Stimulated activated CD4-positive, alpha-beta T cell treated with anti-CD3 and anti-CD28 coated beads, Interleukin-12 subunit alpha, Interleukin-12 subunit beta, amount 100 ng/mL, for 24 hours (primary cell): ENCODE measurements around the gene BCL2L11.

Source experiments
- DNase-seq, 2 experiments: peaks; one replicate each; pipeline ENCODE4 v3.0.0-alpha.2; 2020; ENCODE audit warnings: low read depth in 2 of 2

Gene BCL2L11

DNA sequence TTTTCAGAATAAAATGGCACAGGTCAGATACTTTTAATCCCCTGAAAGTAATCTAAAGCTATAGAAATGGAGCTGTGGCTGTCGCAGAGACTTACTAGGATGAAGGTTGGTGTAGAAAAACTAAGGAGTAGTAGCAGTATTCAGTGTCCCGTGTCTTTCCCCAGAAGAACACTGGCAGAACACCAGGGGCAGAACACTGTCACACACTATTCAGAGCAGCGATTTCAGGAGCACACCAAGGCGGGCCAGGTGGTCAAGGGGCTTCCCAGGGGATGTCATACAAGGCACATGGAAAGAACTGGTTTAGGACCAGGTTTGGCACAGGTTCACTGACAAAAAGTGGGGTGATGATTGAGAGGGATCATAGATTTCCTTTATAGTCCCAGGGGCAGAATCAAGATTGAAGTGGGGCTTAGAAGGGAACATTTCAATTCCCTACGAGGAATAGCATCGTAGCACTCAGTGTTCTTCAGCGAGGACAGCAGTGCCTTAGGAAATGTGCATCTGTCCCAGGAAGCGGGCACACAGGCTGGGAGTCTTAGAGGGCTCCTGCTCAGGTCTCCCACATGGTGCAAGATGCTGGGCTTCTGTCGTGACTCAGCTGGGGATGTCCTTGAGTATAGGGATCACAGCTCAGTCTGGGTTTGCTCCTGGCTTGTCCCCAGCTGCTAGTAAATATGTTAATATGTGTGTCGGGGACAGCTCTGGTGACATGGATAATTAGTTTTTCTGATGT lies 22.6 kb downstream of the BCL2L11 start:
- DNase-seq = no peak

DNA sequence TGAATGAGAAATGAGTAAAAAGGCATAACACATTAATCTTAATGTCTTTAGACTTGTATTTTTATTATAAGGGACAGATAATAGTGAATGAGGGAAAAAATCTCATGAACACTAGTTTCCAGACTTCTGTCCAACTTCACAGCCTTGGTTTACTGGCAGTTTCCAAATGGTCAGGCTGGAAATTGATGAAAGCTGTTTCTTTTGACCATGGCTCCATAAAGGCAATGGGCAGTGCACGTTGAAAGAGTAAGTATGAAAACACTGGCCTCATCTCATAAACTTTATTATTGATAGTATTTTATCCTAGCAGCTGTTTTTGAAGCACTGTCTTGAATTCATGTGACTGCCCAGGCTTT lies 23.1 kb downstream of the BCL2L11 start:
- no peak for DNase-seq

DNA sequence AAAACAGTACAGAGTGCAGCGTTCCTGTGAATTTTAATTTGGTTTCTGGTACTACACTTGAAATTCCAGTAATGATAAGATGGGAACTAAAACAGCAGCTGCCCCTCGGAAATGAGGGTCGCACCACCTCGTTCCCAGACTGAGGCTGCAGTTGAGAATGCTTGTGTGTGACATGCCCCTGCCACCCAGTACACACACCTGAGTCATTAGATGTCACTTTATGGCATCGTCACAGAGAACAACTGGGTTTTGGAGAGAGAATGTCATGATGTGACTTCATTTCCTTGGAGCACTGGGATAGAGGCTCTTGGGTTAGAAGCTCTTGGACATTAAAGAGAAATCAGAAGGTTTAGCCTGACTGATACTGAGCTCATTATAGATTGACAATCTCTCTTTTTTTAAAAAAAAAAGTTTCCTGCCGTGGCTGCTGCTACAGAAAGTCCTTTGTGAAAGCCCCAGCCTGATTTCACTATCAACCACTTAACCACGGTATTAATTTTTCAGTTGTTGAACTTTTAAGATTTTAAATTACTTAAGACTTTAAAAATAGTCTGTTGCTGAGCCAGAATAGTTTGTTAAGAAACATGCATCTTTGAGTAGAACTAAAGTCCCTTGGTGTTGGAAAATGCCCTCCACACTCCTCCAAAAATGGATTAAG lies 24.5 kb downstream of the BCL2L11 start:
- DNase-seq = no peak

DNA sequence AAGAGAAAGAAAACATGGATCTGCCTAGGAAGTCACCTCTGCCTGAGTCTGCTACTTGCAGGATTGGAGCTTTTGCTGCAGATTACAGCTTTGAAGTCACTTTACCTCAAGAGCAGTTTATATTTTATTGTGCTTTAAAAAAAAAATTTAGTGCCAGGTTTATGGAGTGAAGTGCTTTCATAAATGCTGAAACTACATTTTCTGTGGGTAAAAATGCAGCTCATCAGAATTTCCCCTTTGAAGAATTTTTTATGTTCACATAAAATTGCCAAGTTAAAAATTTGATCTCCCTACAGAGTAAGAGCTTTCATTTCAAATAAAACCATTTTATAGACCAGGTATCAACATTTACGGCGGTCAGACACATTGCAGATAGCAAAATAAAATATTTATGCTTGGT lies 25.2 kb downstream of the BCL2L11 start:
- no peak for DNase-seq

DNA sequence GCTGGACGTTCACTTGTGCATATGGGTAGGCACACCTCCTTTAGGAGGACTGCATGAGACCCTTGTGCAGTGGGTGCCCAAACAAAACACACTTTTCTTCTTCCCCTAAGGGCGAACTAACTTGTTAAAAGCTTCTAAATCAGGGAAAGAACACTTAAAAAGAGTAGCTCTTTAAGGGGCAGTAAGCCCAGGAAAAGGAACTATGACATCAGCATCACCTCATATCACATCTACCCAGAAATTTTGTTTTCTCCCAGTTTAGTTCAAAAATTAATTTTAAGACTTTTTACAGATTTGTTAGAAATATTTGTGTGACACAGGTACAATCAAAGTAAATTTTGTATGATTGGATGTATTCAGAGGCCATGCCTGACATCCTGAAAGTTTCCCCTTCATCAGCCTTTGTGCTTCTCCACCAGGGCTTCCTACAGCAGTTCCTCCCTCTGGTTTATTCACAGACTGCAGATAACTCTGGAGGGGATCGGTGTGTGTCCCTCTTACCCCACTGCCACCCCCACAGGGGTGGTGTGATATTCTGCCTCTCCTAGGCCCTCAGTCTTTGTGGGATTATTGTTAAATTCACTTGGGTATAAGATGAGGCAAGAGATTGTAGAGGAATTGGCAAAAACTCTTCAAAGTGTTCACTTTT lies 27.6 kb downstream of the BCL2L11 start:
- no peak for DNase-seq

DNA sequence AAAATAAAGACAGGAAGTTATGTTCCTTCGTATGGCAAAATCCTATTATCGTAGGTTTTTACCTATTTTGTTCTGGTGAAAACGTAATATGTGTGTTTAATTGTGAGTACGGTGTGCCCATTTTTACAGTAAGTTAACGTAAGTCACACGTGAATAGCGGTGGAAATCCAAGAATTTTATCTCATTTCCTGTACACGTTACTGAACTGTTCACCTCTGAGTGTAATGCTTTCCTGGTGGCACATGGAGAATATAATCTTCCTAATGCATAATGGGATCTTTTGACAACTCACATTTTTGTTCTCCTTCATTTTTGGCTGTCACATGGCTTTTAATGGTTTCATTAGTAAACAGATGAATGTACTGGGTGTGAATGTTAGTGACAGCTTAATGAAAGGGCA lies 28.2 kb downstream of the BCL2L11 start:
- no peak for DNase-seq

DNA sequence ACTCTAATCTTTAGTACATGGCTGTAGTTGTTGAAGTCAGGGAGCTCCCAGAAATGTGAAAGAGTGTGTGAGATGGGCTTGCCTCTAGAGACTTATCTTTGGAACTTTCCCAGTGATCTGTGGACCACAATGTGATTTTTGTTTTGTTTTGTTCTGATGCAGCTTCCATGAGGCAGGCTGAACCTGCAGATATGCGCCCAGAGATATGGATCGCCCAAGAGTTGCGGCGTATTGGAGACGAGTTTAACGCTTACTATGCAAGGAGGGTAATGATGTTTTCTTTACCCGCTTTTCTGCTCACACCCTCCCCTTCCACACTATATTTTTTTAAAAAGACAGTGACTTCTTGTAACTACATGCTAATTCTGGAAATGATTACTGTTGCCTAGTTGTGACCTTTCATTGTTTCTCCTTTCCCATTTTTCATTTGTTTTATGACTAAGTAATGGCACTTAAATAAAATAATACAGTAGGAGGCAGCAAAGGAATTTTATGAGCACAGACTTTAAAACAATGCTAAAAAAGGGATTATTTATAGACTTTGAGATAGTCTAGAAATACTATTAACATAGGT lies 29.3 kb downstream of the BCL2L11 start:
- no peak for DNase-seq

DNA sequence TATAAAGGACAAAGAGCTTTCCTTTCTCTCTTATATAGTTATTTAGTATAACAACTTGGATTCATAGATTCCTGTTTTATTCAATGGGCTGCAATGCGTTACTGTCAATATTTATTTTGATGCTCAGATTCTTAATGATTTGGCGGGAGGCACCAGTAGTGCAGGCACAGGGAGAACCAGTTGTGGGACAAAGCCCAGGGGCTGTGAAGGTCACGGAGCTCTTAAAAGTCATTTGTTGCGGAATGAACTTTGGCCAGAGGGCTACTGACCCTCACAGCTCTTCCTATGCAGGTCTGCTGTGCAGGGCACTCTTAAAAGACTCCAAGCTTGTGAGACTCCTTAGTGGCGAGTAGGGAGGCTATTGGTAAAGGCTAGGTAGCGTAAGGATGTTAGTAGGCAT lies 34.0 kb downstream of the BCL2L11 start:
- no peak for DNase-seq

DNA sequence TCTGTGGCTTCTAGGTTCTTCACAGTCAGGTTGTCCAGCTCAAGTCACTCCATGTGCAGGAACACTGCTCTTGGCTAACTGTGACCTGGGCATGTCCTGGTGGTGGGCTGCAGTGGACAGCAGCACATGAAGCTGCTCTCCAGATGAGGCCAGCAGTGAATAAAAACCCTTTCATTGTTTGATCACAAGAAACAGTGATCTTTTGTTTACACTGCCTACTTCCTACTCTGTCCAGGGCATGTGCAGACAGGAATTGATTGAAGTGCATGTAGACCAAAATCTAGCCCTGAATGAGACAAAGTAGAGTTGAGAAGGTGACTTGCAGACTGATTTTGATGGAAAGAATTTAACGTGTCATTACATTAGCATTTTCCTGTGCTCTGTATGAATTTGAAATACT lies 34.9 kb downstream of the BCL2L11 start:
- DNase-seq = no peak

DNA sequence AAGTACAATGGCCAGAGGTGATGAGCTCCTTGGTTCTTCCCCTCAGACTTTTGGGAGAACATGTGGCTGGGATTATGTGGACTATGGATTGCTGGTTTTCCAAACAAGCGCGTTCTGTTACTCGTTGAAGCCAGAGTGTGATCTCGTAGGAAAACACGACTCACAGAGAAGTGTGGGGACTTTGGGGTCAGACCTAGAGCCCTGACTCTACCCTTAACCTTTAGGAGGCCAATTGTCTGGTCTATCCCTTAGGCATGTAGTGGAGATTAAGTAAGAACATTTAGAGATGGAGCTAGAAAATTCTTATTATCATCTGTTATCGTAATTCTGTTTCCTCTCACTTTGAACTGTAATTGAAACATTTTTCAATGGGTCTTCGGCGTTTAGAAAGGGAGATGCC lies 35.8 kb downstream of the BCL2L11 start:
- DNase-seq = no peak

DNA sequence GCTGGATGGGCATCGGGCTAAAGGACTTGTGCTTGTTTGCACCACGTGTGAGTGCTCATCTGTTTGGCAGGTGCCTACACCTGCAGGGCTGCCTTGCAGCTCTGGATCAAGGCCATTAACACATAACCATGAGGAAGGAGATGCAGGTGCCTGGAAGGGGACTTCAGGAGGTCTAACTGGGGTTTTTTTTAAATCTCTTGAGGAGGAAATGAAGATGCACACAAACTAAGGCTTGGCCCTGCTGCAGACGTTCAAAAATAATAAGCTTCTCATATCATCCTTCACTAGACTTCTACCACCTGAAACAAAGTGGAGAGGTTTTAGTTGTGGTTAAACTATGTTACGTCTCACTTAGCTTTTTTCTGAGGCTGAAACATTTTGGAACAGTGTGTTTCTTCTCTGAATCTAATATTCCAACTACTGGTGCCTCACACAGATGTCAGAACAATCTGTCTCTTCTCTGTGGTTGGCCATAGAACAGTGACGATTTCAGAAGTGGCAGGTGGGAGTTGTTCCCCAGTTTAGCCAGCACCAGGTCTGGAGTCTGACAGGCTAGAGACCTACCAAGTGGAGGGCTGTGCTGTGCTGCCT lies 36.5 kb downstream of the BCL2L11 start:
- DNase-seq = no peak

DNA sequence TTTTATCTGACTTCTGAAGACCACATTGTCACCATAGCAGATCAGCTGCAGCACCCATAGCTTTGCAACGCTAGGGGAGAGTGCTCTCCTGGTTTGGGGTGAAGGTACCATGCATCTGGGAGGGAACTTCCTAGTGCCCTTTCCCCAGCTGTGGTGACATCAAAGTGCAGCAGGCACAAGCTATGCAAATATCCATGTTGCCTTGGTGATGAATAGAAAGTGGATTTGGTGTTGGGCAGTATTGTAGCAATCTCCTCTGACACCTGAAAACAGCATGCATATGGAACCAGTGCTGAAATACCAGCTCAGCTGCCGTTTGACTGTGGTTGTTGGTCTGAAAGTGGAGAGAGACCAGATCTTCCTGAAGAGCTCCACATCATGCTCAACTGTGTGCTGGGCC lies 37.1 kb downstream of the BCL2L11 start:
- DNase-seq = no peak

DNA sequence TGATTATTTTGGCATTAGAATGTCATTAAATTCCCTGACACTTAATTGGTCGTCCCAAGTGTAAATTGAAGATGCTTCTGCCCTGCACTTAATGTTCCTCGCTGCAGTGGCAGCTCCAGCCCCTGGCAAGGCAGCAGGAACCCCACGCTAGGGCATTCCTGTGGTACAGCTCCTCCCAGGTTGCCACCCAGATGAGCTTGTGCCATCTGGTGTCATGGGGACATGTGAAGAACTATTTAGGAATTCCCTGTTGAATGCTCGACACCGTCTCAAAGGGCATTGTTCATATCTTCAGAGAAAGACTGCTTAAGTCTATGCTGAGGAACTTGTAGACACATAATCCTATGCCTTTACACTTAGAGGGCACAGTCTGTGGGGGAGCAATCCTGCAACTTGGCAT lies 38.9 kb downstream of the BCL2L11 start:
- no peak for DNase-seq

DNA sequence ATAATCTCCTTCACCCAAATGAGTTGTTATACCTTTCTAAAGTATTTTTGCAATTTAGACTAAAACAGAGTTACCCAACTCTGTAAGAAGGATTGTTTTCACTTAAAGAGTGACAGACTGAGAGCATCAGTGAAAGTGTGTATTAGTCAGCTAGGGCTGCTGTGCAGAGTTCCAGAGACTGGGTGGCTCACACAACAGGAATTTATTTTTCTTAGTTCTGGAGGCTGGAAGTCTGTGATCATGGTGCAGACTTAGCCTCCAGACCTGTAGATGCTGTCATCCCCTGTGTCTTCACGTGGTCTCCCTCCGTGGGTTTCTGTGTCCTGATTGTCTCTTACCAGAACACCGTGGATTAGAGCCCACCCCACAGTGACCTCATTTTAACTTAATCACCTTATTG lies 40.0 kb downstream of the BCL2L11 start:
- DNase-seq = no peak

DNA sequence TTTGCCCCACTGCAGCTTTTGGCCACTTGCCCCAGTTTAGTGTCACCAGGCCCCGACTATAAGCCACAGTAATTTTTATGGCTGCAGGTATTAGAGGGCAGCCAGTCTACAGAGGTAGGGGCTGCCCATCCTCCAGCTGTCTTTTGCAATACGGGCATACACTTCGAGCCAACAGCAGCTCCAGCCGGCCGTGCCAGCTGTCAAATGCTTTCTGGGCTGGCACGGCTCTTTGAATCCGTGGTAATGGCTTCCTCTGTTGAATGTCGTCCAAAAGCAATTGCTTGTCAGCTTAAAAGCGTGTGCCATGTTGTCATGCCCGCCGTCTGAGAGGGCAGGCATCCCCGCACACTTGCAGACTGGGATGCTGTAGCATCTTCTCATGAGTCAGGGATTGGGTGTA lies 41.3 kb downstream of the BCL2L11 start:
- DNase-seq = no peak

DNA sequence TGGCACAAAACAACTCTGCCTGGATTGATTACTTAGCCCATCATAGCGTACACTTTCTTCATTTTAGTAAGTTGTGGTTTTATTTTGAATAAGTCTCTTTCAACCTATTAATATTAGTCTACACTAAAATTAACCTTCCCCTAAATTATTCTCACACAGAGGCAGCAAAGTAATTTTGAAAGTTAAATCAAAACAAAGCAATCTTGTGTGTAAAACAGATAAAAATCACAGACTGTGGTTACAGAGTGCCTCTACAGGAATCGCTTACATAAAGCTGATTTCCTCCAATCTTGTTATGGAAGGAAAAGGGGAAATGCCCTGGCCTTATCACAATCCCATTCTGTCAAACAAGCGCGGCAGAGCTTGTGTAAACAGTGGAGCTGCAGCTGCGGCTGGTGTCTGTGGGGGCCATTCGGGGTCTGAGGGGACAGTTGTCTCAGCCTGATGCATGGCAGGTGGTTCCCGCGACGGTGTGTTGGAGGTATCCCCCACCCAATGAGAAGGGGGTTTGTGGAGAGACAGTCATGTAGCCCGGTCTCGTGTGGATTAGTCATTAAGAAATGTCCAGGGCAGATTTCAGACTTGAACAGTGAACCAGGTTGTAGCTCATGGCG lies 42.1 kb downstream of the BCL2L11 start:
- DNase-seq = no peak

DNA sequence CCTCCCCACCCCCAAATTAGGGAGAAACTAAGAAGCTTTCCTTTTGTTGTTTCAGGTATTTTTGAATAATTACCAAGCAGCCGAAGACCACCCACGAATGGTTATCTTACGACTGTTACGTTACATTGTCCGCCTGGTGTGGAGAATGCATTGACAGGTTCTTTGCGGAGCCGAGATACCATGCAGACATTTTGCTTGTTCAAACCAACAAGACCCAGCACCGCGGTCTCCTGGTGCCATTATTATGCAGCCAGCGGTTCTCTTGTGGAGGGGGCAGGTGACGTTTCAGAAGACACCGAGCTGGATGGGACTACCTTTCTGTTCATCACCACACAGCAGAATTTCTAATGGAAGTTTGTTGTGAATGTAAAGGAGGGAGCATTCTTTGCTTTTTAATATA lies 43.4 kb downstream of the BCL2L11 start:
- DNase-seq = no peak

DNA sequence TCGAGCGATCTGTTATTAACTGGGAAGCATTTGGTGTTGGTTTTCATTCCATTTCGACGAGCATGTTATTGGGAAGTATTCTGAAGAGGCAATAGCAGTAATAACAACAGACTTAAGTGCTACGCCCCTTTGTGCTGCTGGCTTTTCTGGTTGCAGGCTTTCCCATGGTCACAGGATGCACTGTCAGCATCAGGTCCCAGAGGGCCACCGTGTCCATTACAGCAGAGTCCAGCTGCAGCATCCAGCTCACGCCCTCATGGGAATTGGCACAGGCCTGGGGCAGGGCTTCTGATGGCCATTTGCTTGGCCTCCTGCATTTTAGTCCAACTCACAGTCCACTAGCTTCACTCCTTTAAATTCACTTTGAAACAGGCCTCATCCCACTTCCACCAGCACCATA lies 44.4 kb downstream of the BCL2L11 start:
- DNase-seq = no peak

DNA sequence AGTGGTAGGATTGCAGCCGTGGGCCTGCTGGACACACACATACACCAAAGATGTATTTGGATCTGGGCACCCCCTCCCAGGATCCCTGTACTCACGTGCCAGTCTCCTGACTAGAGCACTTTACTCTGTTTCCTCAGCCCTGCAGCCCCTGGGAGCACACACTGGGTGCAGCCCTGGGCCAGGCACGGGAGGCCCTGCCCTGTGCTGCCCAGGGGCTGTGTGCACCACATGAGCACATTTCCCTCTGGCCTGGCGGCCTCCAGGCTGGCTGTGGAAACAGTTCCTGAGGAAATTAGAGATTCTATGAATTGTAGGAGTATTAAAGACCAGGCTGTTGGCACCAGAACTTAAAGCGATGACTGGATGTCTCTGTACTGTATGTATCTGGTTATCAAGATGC lies 45.4 kb downstream of the BCL2L11 start:
- DNase-seq = no peak

DNA sequence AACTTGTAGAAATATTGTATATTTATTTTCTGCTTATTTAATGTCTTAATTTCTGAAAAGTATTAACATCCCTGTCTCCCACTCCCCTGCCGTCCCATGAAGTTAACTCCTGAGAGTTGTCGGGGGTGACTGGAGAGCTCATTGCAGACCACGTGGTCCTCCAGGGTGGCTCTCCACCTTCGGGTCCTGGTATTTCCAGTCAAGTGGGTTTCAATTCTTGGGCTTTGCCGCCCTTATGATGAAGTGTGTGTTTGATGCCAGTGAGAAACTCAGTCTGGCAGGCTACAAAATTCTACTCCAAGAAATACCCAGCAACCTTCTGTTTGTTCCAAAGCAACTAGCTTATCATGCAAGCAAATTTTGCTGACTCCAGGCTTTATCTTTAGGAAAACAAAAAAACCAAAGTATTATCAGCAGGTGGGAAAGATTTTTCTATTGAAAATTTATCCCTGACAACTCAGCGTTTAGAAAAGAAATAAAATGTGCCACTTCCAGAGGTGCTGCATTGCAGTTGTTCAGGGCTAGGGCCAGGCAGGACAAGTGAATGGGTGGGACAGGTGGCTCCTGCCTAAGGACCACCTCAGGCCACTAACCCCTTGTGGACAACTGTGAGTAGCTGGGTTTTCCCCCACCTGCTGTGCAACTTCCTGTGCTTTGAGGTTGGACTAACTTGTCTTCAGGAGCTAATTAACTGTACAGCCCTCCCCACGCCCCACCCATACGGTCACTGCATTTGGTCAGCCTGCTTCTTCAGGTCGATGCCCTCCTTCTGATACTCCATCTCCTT lies 46.6 kb downstream of the BCL2L11 start:
- DNase-seq = no peak

DNA sequence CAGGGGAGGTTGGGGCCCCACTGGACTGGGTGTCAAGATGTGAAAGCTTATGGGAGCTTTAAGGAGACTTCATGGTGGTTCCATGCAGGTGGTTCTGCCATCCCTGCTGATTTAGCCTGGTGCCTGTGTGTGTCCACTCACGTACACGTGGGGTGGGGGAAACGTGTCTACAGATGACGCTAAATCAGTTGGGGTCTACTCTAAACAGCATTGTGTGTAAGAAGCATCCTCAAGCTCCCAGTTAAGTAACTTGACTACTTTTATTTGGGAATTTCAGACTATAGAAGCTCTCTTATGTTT lies 47.1 kb downstream of the BCL2L11 start:
- no peak for DNase-seq
